Sigmoid colon (tissue), 7 donors: ENCODE data around the gene LCN2. TPM values are rescaled to one million over a fixed set of nuclear protein-coding genes. Genes with fewer than 3 reads are reported as not detected.

Experiments
- polyA plus RNA-seq, 3 donors: library from polyadenylated mRNA; stranded (reverse); fragments of 200-250 nt; gene quantifications; one replicate each; pipeline ENCODE4 v1.2.3, GENCODE V29; 2013
- total RNA-seq, 4 donors: library from RNA; depleted of rRNA; stranded (reverse); fragments of >200 nt; gene quantifications; one replicate each; pipeline ENCODE4 v1.1.0, GENCODE V29; 2016
- donor health status: healthy with polysubstance abuse.
- donor health status: Bipolar disorder and iron deficiency.
- donor health status: healthy.

The LCN2 gene
- total and polyA plus RNA-seq, 7 donors, result 9.6 to 1,818 (median 79.8) TPM; not detected in 4

Other genes with a start within 250 kb of the LCN2 start
- gene ST6GALNAC6, start 249.8 kb upstream of the LCN2 start, total RNA-seq, result 100 to 1,000 TPM; 107 to 125 (median 114) TPM
- 100 to 1,000 TPM in 1 of 3 donors, 10 to 100 TPM in 2; 35.6 to 112 (median 87.1) TPM for gene ST6GALNAC6, start 249.8 kb upstream of the LCN2 start, polyA plus RNA-seq
- gene ST6GALNAC4, start 232.4 kb upstream of the LCN2 start, total RNA-seq, result 10 to 100 TPM; 22.8 to 27.7 (median 25.5) TPM
- 10 to 100 TPM; 25.2 to 51.1 (median 37.7) TPM for gene ST6GALNAC4, start 232.4 kb upstream of the LCN2 start, polyA plus RNA-seq
- gene PIP5KL1, start 218.7 kb upstream of the LCN2 start, total RNA-seq, result 1 to 10 TPM in 3 of 4 donors, under 1 TPM in 1; 0.16 to 4.2 (median 2.6) TPM
- gene PIP5KL1, start 218.7 kb upstream of the LCN2 start, polyA plus RNA-seq, result 1 to 10 TPM in 1 of 3 donors, under 1 TPM in 1, not detected in 1; 0.70 to 1.8 TPM
- gene DPM2, start 211.6 kb upstream of the LCN2 start, total RNA-seq, result 10 to 100 TPM in 2 of 4 donors, 1 to 10 TPM in 2; 6.0 to 11.9 (median 9.7) TPM
- gene DPM2, start 211.6 kb upstream of the LCN2 start, polyA plus RNA-seq, result 10 to 100 TPM; 17.3 to 41.9 (median 24.6) TPM
- 10 to 100 TPM; 10.9 to 32.7 (median 19.2) TPM for gene EEIG1, start 168.5 kb upstream of the LCN2 start, total RNA-seq
- 10 to 100 TPM; 69.1 to 92.0 (median 77.0) TPM for gene EEIG1, start 168.5 kb upstream of the LCN2 start, polyA plus RNA-seq
- gene NAIF1, start 82.1 kb upstream of the LCN2 start, total RNA-seq, result 10 to 100 TPM in 1 of 4 donors, 1 to 10 TPM in 3; 5.5 to 10.7 (median 6.3) TPM
- 10 to 100 TPM in 1 of 3 donors, 1 to 10 TPM in 2; 8.4 to 11.0 (median 8.6) TPM for gene NAIF1, start 82.1 kb upstream of the LCN2 start, polyA plus RNA-seq
- 10 to 100 TPM; 10.2 to 77.2 (median 12.9) TPM for gene SLC25A25, start 81.2 kb upstream of the LCN2 start, total RNA-seq
- 10 to 100 TPM; 16.6 to 19.4 (median 16.8) TPM for gene SLC25A25, start 81.2 kb upstream of the LCN2 start, polyA plus RNA-seq
- 100 to 1,000 TPM in 2 of 4 donors, 10 to 100 TPM in 2; 60.0 to 119 (median 97.5) TPM for gene PTGES2, start 21.7 kb upstream of the LCN2 start, total RNA-seq
- gene PTGES2, start 21.7 kb upstream of the LCN2 start, polyA plus RNA-seq, result 10 to 100 TPM; 56.5 to 82.2 (median 66.1) TPM
- 100 to 1,000 TPM; 158 to 273 (median 204) TPM for gene BBLN, start 10.8 kb downstream of the LCN2 start, total RNA-seq
- 100 to 1,000 TPM; 111 to 123 (median 113) TPM for gene BBLN, start 10.8 kb downstream of the LCN2 start, polyA plus RNA-seq
- gene CIZ1, start 42.1 kb downstream of the LCN2 start, total RNA-seq, result 100 to 1,000 TPM in 1 of 4 donors, 10 to 100 TPM in 3; 60.2 to 116 (median 68.5) TPM
- gene CIZ1, start 42.1 kb downstream of the LCN2 start, polyA plus RNA-seq, result 10 to 100 TPM; 25.7 to 58.3 (median 46.8) TPM
- gene DNM1, start 53.9 kb downstream of the LCN2 start, total RNA-seq, result 10 to 100 TPM in 2 of 4 donors, 1 to 10 TPM in 2; 7.7 to 40.2 (median 12.9) TPM
- 1 to 10 TPM in 2 of 3 donors, under 1 TPM in 1; 0.46 to 9.3 (median 1.2) TPM for gene DNM1, start 53.9 kb downstream of the LCN2 start, polyA plus RNA-seq
- 100 to 1,000 TPM in 1 of 4 donors, 10 to 100 TPM in 3; 76.0 to 104 (median 86.5) TPM for gene GOLGA2, start 126.6 kb downstream of the LCN2 start, total RNA-seq
- 10 to 100 TPM; 48.1 to 82.7 (median 50.5) TPM for gene GOLGA2, start 126.6 kb downstream of the LCN2 start, polyA plus RNA-seq
- gene SWI5, start 126.8 kb downstream of the LCN2 start, total RNA-seq, result 10 to 100 TPM; 18.0 to 35.7 (median 23.4) TPM
- gene SWI5, start 126.8 kb downstream of the LCN2 start, polyA plus RNA-seq, result 10 to 100 TPM; 23.4 to 27.3 (median 24.1) TPM
- gene TRUB2, start 173.0 kb downstream of the LCN2 start, total RNA-seq, result 10 to 100 TPM in 1 of 4 donors, 1 to 10 TPM in 3; 7.6 to 14.1 (median 9.1) TPM
- 10 to 100 TPM; 16.7 to 20.8 (median 18.0) TPM for gene TRUB2, start 173.0 kb downstream of the LCN2 start, polyA plus RNA-seq
- 10 to 100 TPM; 26.4 to 60.7 (median 29.7) TPM for gene COQ4, start 173.4 kb downstream of the LCN2 start, total RNA-seq
- gene COQ4, start 173.4 kb downstream of the LCN2 start, polyA plus RNA-seq, result 10 to 100 TPM; 58.3 to 80.9 (median 67.0) TPM
- gene SLC27A4, start 191.1 kb downstream of the LCN2 start, total RNA-seq, result 10 to 100 TPM; 10.7 to 18.0 (median 12.0) TPM
- gene SLC27A4, start 191.1 kb downstream of the LCN2 start, polyA plus RNA-seq, result 10 to 100 TPM in 2 of 3 donors, 1 to 10 TPM in 1; 6.0 to 45.1 (median 14.3) TPM
- 10 to 100 TPM; 16.3 to 25.1 (median 20.4) TPM for gene URM1, start 221.9 kb downstream of the LCN2 start, total RNA-seq
- gene URM1, start 221.9 kb downstream of the LCN2 start, polyA plus RNA-seq, result 10 to 100 TPM; 41.8 to 73.3 (median 60.1) TPM